Activated T-helper 1 cell treated with anti-CD3 and anti-CD28 coated beads, Interleukin-12 subunit alpha, Interleukin-12 subunit beta, Interleukin-2, Interleukin-4 antibody, amounts not matched to agents 30 ng/mL and 10 ng/mL and 1 ng/mL, durations not matched to agents 14 hours and 24 hours and 36 hours (primary cell): ENCODE data around the gene KDM6B. TPM values are rescaled to one million over a fixed set of nuclear protein-coding genes. Genes with fewer than 3 reads are reported as not detected.

Experiments used
- DNase-seq: peaks from one replicate; pipeline ENCODE4 v3.0.0; 2021; ENCODE audit warnings: low spot score
- H3K27ac Mint-ChIP-seq: one replicate; pipeline ENCODE4 v1.8.0; 2021; ENCODE audit warnings: mild to moderate bottlenecking, mixed read lengths
- H3K27me3 Mint-ChIP-seq: one replicate; pipeline ENCODE4 v1.8.0; 2022; ENCODE audit warnings: mild to moderate bottlenecking, moderate library complexity, mixed read lengths; ENCODE audit not compliant: insufficient read depth
- H3K36me3 Mint-ChIP-seq: one replicate; pipeline ENCODE4 v1.8.0; 2021; ENCODE audit warnings: low read depth, mixed read lengths
- H3K4me1 Mint-ChIP-seq: one replicate; pipeline ENCODE4 v1.8.0; 2021; ENCODE audit warnings: low read depth, mixed read lengths
- H3K4me3 Mint-ChIP-seq: one replicate; pipeline ENCODE4 v1.8.0; 2021; ENCODE audit warnings: mild to moderate bottlenecking, moderate library complexity, mixed read lengths
- H3K9me3 Mint-ChIP-seq: one replicate; pipeline ENCODE4 v1.8.0; 2021; ENCODE audit warnings: mixed read lengths
- intact Hi-C: fragments of 100-400 bp; cut with micrococcal nuclease; formaldehyde crosslinking; loops from one replicate; pipeline ENCODE4 v1.15.1; 2024
- total RNA-seq: library from RNA; stranded (reverse); gene quantifications from 2 replicates; pipeline ENCODE4 v1.2.3, GENCODE V29; 2022

Gene KDM6B, protein sequence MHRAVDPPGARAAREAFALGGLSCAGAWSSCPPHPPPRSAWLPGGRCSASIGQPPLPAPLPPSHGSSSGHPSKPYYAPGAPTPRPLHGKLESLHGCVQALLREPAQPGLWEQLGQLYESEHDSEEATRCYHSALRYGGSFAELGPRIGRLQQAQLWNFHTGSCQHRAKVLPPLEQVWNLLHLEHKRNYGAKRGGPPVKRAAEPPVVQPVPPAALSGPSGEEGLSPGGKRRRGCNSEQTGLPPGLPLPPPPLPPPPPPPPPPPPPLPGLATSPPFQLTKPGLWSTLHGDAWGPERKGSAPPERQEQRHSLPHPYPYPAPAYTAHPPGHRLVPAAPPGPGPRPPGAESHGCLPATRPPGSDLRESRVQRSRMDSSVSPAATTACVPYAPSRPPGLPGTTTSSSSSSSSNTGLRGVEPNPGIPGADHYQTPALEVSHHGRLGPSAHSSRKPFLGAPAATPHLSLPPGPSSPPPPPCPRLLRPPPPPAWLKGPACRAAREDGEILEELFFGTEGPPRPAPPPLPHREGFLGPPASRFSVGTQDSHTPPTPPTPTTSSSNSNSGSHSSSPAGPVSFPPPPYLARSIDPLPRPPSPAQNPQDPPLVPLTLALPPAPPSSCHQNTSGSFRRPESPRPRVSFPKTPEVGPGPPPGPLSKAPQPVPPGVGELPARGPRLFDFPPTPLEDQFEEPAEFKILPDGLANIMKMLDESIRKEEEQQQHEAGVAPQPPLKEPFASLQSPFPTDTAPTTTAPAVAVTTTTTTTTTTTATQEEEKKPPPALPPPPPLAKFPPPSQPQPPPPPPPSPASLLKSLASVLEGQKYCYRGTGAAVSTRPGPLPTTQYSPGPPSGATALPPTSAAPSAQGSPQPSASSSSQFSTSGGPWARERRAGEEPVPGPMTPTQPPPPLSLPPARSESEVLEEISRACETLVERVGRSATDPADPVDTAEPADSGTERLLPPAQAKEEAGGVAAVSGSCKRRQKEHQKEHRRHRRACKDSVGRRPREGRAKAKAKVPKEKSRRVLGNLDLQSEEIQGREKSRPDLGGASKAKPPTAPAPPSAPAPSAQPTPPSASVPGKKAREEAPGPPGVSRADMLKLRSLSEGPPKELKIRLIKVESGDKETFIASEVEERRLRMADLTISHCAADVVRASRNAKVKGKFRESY (N-terminal part only)
- 163 and 177 TPM in 2 replicates for total RNA-seq

- H3K4me1 Mint-ChIP-seq = peaks cover 34% of the 10 kb centered on the region
- peaks cover 24% of the 10 kb centered on the region for H3K27me3 Mint-ChIP-seq
- no peaks in the 10 kb centered on the region for H3K36me3 Mint-ChIP-seq
- intact Hi-C loops = loop anchor here (1.0 to 2.0 kb wide), 7 partner anchors 12 to 261 kb away; partner anchors contain the start of genes CNTROB, NAA38 and TP53
- peak within 1 kb of the TSS; percentile 96 for H3K27ac Mint-ChIP-seq
- H3K4me3 Mint-ChIP-seq = peak within 1 kb of the TSS; percentile 96
- no peaks in the 10 kb centered on the region for H3K9me3 Mint-ChIP-seq
- peak; percentile 86 for DNase-seq
These were observed at the start of gene KDM6B for GRCh38 chr17:7833795-7834541. Gene KDM6B, plus strand, starts transcription at chr17:7834217. Its CDS starts 11,338 bp downstream, at chr17:7845555.

DNA sequence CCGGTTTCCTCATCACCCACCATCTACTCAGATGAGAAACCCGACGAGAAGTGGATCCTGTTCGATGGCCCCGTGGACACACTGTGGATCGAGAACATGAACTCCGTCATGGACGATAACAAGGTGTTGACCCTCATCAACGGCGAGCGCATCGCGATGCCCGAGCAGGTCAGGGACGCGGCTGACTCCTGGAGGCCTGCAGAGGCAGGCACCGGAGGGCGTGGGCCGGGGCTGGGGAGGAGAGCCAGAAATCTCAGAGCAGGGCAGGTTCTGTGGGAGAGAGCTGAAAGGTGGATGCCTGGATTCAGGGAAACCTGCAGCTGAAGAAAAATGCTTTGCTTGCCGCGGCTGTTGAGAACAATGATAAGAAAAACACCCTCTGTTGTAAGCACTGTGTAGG, 47.2 kb upstream of the KDM6B start:
- no peaks in the 10 kb centered on the region for H3K4me1 Mint-ChIP-seq
- peaks cover 12% of the 10 kb centered on the region for H3K27me3 Mint-ChIP-seq
- no peaks in the 10 kb centered on the region for H3K36me3 Mint-ChIP-seq
- H3K9me3 Mint-ChIP-seq = no peaks in the 10 kb centered on the region
- DNase-seq = no peak
- no peak overlapping the region for H3K27ac Mint-ChIP-seq
- no peak overlapping the region for H3K4me3 Mint-ChIP-seq
- intact Hi-C loops = no loop called here

DNA sequence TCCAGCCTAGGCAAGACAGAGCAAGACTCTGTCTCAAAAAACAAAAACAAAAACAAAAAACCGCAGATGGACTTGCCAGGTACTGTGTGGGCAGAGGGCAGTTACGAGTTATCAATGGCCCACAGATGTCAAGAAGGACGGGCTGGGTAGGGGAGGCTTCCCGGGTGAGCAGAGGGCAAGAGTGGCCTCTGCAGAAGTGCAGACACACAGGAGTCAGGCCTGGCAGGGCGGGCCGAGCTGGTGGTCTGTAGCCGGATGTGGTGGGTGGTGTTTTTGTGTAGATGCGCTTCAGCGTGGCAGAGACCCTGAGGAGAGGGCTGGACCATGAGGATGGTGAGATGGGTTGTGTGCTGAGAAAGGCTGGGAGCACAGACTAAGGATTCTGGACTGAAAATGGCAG, 44.9 kb upstream of the KDM6B start:
- DNase-seq = no peak
- peaks cover 1% of the 10 kb centered on the region for H3K27me3 Mint-ChIP-seq
- no peak overlapping the region for H3K4me3 Mint-ChIP-seq
- intact Hi-C loops = no loop called here
- H3K9me3 Mint-ChIP-seq = no peaks in the 10 kb centered on the region
- H3K27ac Mint-ChIP-seq = no peak overlapping the region
- no peaks in the 10 kb centered on the region for H3K36me3 Mint-ChIP-seq
- H3K4me1 Mint-ChIP-seq = no peaks in the 10 kb centered on the region

GRCh38 chr17:7790150-7790549, 43.9 kb upstream of the KDM6B start:
- H3K27me3 Mint-ChIP-seq = no peaks in the 10 kb centered on the region
- H3K36me3 Mint-ChIP-seq = no peaks in the 10 kb centered on the region
- no peaks in the 10 kb centered on the region for H3K4me1 Mint-ChIP-seq
- H3K9me3 Mint-ChIP-seq = no peaks in the 10 kb centered on the region
- DNase-seq = no peak
- intact Hi-C loops = no loop called here
- H3K4me3 Mint-ChIP-seq = no peak overlapping the region
- no peak overlapping the region for H3K27ac Mint-ChIP-seq

- H3K4me1 Mint-ChIP-seq = no peaks in the 10 kb centered on the region
- no peaks in the 10 kb centered on the region for H3K9me3 Mint-ChIP-seq
- no peak overlapping the region for H3K27ac Mint-ChIP-seq
- no peaks in the 10 kb centered on the region for H3K36me3 Mint-ChIP-seq
- no peak overlapping the region for H3K4me3 Mint-ChIP-seq
- DNase-seq = no peak
- intact Hi-C loops = no loop called here
- no peaks in the 10 kb centered on the region for H3K27me3 Mint-ChIP-seq
These were observed 41.4 kb upstream of the KDM6B start for GRCh38 chr17:7792611-7793010.

GRCh38 chr17:7794075-7794663, 39.8 kb upstream of the KDM6B start:
- intact Hi-C loops = no loop called here
- Mint-ChIP-seq H3K9me3 (no peaks in the 10 kb centered on the region), H3K27ac (no peak overlapping the region), H3K27me3 (no peaks in the 10 kb centered on the region), H3K36me3 (no peaks in the 10 kb centered on the region), H3K4me1 (no peaks in the 10 kb centered on the region), H3K4me3 (no peak overlapping the region)
- DNase-seq = no peak

DNA sequence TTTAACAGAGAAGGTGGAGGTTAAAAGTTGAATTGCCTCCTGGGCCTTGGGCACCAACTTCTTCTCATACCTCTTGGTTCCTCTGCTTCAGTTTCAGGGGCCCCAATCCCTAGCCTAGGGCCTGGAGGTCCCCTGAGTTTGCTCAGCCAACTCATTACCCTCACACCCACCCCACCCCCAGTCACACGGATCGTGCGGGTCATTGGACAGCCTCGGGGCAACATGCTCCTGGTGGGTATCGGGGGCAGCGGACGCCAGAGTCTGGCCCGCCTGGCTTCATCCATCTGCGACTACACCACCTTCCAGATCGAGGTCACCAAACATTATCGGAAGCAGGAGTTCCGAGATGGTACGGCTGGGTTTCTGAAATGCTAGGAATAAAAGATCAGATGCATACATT, 36.0 kb upstream of the KDM6B start:
- Mint-ChIP-seq H3K4me1 (no peaks in the 10 kb centered on the region), H3K4me3 (no peak overlapping the region), H3K9me3 (no peaks in the 10 kb centered on the region), H3K36me3 (no peaks in the 10 kb centered on the region), H3K27ac (no peak overlapping the region), H3K27me3 (no peaks in the 10 kb centered on the region)
- DNase-seq = no peak
- intact Hi-C loops = no loop called here

DNA sequence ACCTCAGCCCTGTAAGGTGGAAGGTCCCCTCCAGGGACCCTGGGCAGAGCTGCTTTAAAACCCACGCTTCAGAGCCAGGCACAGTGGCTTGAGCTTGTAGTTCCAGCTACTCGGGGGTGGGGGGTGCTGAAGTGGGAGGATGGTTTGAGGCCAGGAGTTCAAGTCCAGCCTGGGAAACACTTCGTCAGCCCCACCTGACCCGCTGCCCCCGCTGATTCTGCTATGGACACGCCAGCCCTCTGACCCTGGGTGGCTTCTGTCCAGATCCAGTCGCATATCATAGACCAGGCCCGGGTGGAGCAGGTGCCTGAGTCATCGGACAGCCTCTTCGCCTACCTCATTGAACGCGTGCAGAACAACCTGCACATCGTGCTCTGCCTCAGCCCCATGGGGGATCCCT, 35.2 kb upstream of the KDM6B start:
- Mint-ChIP-seq H3K27ac (no peak overlapping the region), H3K36me3 (no peaks in the 10 kb centered on the region), H3K27me3 (no peaks in the 10 kb centered on the region), H3K4me1 (no peaks in the 10 kb centered on the region), H3K4me3 (no peak overlapping the region), H3K9me3 (no peaks in the 10 kb centered on the region)
- intact Hi-C loops = no loop called here
- DNase-seq = no peak

DNA sequence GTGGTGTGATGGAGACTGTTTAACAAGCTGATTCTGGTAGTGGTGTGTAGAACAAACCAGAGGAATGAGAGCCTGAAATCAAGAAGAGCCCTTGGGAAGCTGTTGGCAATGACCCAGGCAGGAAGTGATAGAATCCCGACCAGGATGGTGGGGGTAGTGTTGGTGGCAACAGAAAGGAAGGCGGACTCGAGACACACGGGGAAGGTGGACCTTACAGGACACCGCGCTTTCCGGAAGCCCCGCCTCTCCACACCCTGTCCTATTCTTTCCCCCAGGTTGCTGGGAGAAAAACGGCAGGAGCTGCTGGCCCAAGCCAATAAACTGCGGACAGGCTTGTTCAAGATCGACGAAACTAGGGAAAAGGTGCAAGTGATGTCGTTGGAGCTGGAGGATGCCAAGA, 30.0 kb upstream of the KDM6B start:
- H3K27me3 Mint-ChIP-seq = peaks cover 2% of the 10 kb centered on the region
- no peaks in the 10 kb centered on the region for H3K36me3 Mint-ChIP-seq
- H3K4me1 Mint-ChIP-seq = no peaks in the 10 kb centered on the region
- no peaks in the 10 kb centered on the region for H3K9me3 Mint-ChIP-seq
- no peak overlapping the region for H3K4me3 Mint-ChIP-seq
- intact Hi-C loops = no loop called here
- no peak overlapping the region for H3K27ac Mint-ChIP-seq
- no peak for DNase-seq

- intact Hi-C loops = no loop called here
- H3K4me3 Mint-ChIP-seq = no peak overlapping the region
These were observed 27.4 kb upstream of the KDM6B start for GRCh38 chr17:7806587-7806986.

GRCh38 chr17:7807206-7807605, 26.8 kb upstream of the KDM6B start:
- no peaks in the 10 kb centered on the region for H3K4me1 Mint-ChIP-seq
- peaks cover 8% of the 10 kb centered on the region for H3K27me3 Mint-ChIP-seq
- no peak overlapping the region for H3K27ac Mint-ChIP-seq
- H3K36me3 Mint-ChIP-seq = no peaks in the 10 kb centered on the region
- H3K4me3 Mint-ChIP-seq = no peak overlapping the region
- intact Hi-C loops = no loop called here
- no peaks in the 10 kb centered on the region for H3K9me3 Mint-ChIP-seq
- DNase-seq = no peak

More at GRCh38 chr17:7806587-7806986, 27.4 kb upstream of the KDM6B start:
- H3K4me1 Mint-ChIP-seq = no peaks in the 10 kb centered on the region
- peaks cover 4% of the 10 kb centered on the region for H3K27me3 Mint-ChIP-seq
- no peak for DNase-seq
- H3K9me3 Mint-ChIP-seq = no peaks in the 10 kb centered on the region
- no peak overlapping the region for H3K27ac Mint-ChIP-seq
- H3K36me3 Mint-ChIP-seq = no peaks in the 10 kb centered on the region
